Prostate gland (tissue), 2 donors: ENCODE data around the gene LIF. TPM values are rescaled to one million over a fixed set of nuclear protein-coding genes. Genes with fewer than 3 reads are reported as not detected.
A peak's percentile ranks its signal among the peaks of the same experiment; 100 is the strongest.

Source experiments
- DNase-seq: peaks from one replicate; pipeline ENCODE4 v3.0.0-alpha.2; 2019; ENCODE audit warnings: low spot score
- H3K27ac ChIP-seq, 2 donors: fragments of 200-600 bp; sonication (generic); 2 replicates each; pipeline ENCODE4 v1.5.1; 2017 to 2019
- H3K27me3 ChIP-seq: fragments of 200-600 bp; sonication (generic); replicated peaks from 2 replicates; pipeline ENCODE4 v1.5.1; 2019; ENCODE audit not compliant: insufficient read depth
- H3K36me3 ChIP-seq, 2 donors: fragments of 200-600 bp; sonication (generic); 1 replicate in 1 of 2; 2 replicates in 1 of 2; pipeline versions ENCODE4 v1.5.1 to v1.8.1; 2017 to 2019
- H3K4me1 ChIP-seq: fragments of 200-600 bp; sonication (generic); replicated peaks from 2 replicates; pipeline ENCODE4 v1.5.1; 2019
- H3K4me3 ChIP-seq, 2 donors: fragments of 200-600 bp; sonication (generic); 2 replicates each; pipeline ENCODE4 v1.5.1; 2017 to 2019
- H3K9me3 ChIP-seq: fragments of 200-600 bp; sonication (generic); 2 replicates; pipeline ENCODE4 v1.5.1; 2017
- CTCF ChIP-seq, 4 experiments: fragments of 200-600 bp in 2 of 4; fragments of 450-650 bp in 2 of 4; sonication (generic) in 2 of 4; IDR thresholded peaks; 1 replicate in 3 of 4; 2 replicates in 1 of 4; pipeline ENCODE4 v1.5.1; 2016 to 2019; ENCODE audit warnings: antibody characterized with exemption in 4 of 4, mild to moderate bottlenecking in 2 of 4, moderate library complexity in 2 of 4
- POLR2A ChIP-seq: fragments of 450-650 bp; IDR thresholded peaks from one replicate; pipeline ENCODE4 v1.6.1; 2016; ENCODE audit warnings: antibody characterized with exemption, mild to moderate bottlenecking
- POLR2AphosphoS5 ChIP-seq: sonication (generic); formaldehyde crosslinking; IDR thresholded peaks from one replicate; pipeline ENCODE4 v1.6.1; 2017; ENCODE audit warnings: antibody characterized with exemption
- WGBS: methylation state at CpG from one replicate; pipeline ENCODE4 v1.1.5; 2018; 5-methylcytosine and 5-hydroxymethylcytosine counted together
- intact Hi-C: fragments of 100-400 bp; cut with DNase I; formaldehyde crosslinking; loops from one replicate; pipeline ENCODE4 v1.14.2; 2022
- total RNA-seq, 2 donors: library from RNA; depleted of rRNA; stranded (reverse); fragments of >200 nt; gene quantifications; one replicate each; pipeline ENCODE4 v1.1.0, GENCODE V29; 2016

LIF gene
- total RNA-seq, 2 donors from 2014 or later = 0.40 to 0.59 TPM

- Histone ChIP-seq H3K27me3 (no peaks in the 10 kb centered on the region), H3K4me1 (peaks cover 4% of the 10 kb centered on the region), H3K36me3 (no peaks in the 10 kb centered on the region), H3K4me3 (no peak overlapping the region), H3K9me3 (no peaks in the 10 kb centered on the region), H3K27ac (peak overlapping the region; percentile 61 to 73)
- intact Hi-C loops = no loop called here
- WGBS = 33% methylated on average over 5 of the region's 5 CpGs
- no peak for DNase-seq
- no peak for TF ChIP-seq POLR2AphosphoS5
- no peak for TF ChIP-seq POLR2A
- no peak for TF ChIP-seq CTCF (IDR thresholded peaks at IDR 0.05)
Measured at GRCh38 chr22:30195245-30196140, 51.1 kb downstream of the LIF start.

GRCh38 chr22:30193031-30193775, 53.4 kb downstream of the LIF start:
- Histone ChIP-seq H3K4me1 (peaks cover 4% of the 10 kb centered on the region), H3K9me3 (no peaks in the 10 kb centered on the region), H3K4me3 (no peak overlapping the region), H3K27me3 (no peaks in the 10 kb centered on the region), H3K27ac (no peak overlapping the region), H3K36me3 (no peaks in the 10 kb centered on the region)
- no peak for TF ChIP-seq POLR2AphosphoS5
- no peak for TF ChIP-seq CTCF (IDR thresholded peaks at IDR 0.05)
- TF ChIP-seq POLR2A = no peak
- WGBS = 93% methylated on average over 3 of the region's 3 CpGs
- intact Hi-C loops = no loop called here
- DNase-seq = no peak

GRCh38 chr22:30192427-30192826, 54.1 kb downstream of the LIF start:
- H3K4me3 ChIP-seq = no peak overlapping the region
- DNase-seq = no peak

GRCh38 chr22:30191040-30191701, 55.4 kb downstream of the LIF start:
- no peaks in the 10 kb centered on the region for H3K36me3 ChIP-seq
- no peaks in the 10 kb centered on the region for H3K4me1 ChIP-seq
- 75% methylated on average over 3 of the region's 3 CpGs for WGBS
- TF ChIP-seq CTCF (IDR thresholded peaks at IDR 0.05) = no peak
- no peak for TF ChIP-seq POLR2A
- no peak for TF ChIP-seq POLR2AphosphoS5
- no peaks in the 10 kb centered on the region for H3K9me3 ChIP-seq
- intact Hi-C loops = no loop called here
- DNase-seq = no peak
- no peak overlapping the region for H3K27ac ChIP-seq
- H3K27me3 ChIP-seq = no peaks in the 10 kb centered on the region
- no peak overlapping the region for H3K4me3 ChIP-seq

More at GRCh38 chr22:30192427-30192826, 54.1 kb downstream of the LIF start:
- no peak overlapping the region for H3K27ac ChIP-seq
- H3K36me3 ChIP-seq = no peaks in the 10 kb centered on the region
- no peak for TF ChIP-seq POLR2AphosphoS5
- TF ChIP-seq CTCF (IDR thresholded peaks at IDR 0.05) = no peak
- TF ChIP-seq POLR2A = no peak
- no peaks in the 10 kb centered on the region for H3K27me3 ChIP-seq
- no peaks in the 10 kb centered on the region for H3K9me3 ChIP-seq
- intact Hi-C loops = no loop called here
- H3K4me1 ChIP-seq = peaks cover 4% of the 10 kb centered on the region
- WGBS = 90% methylated on average over 1 of the region's 1 CpG
